ENCODE measurements around the gene PCIF1.

Gene PCIF1

GRCh38 chr20:45997187-45997586 lies 62.7 kb downstream of the PCIF1 start:
- DNase-seq: no peak
